CD14-positive monocyte (primary cell): Measurements from ENCODE around the gene CYSTM1. TPM values are rescaled to one million over a fixed set of nuclear protein-coding genes. Genes with fewer than 3 reads are reported as not detected.

Source experiments
- DNase-seq, 3 donors: peaks; one replicate each; pipeline ENCODE4 v3.0.0-alpha.2; 2011 to 2022
- H2AFZ ChIP-seq: 2 replicates; pipeline ENCODE4 v1.6.0; 2012; ENCODE audit warnings: mild to moderate bottlenecking, low read depth, low read length, inconsistent platforms; ENCODE audit not compliant: insufficient read depth, poor library complexity, severe bottlenecking
- H3K27ac ChIP-seq, 2 donors: 1 replicate in 1 of 2; 2 replicates in 1 of 2; pipeline ENCODE4 v1.5.1; 2012 to 2013; ENCODE audit warnings: low read length in 2 of 2, control low read depth in 1 of 2, inconsistent platforms in 1 of 2, low read depth in 1 of 2, mild to moderate bottlenecking in 1 of 2
- H3K27me3 ChIP-seq, 2 donors: one replicate each; pipeline versions ENCODE4 v1.6.0 to v1.6.1; 2011 to 2013; ENCODE audit warnings: low read length in 2 of 2; ENCODE audit not compliant: control insufficient read depth in 2 of 2, insufficient read depth in 2 of 2
- H3K36me3 ChIP-seq, 2 donors: replicated peaks in 1 of 2; 1 replicate in 1 of 2; 2 replicates in 1 of 2; pipeline versions ENCODE4 v1.5.1 to v1.6.1; 2012 to 2013; ENCODE audit warnings: low read length in 2 of 2, control low read depth in 1 of 2, inconsistent platforms in 1 of 2, mild to moderate bottlenecking in 1 of 2; ENCODE audit not compliant: insufficient read depth in 2 of 2, control insufficient read depth in 1 of 2
- H3K4me1 ChIP-seq, 2 donors: 1 replicate in 1 of 2; 2 replicates in 1 of 2; pipeline versions ENCODE4 v1.5.1 to v1.6.1; 2012 to 2013; ENCODE audit warnings: low read length in 2 of 2, control low read depth in 1 of 2, inconsistent platforms in 1 of 2, mild to moderate bottlenecking in 1 of 2, moderate library complexity in 1 of 2; ENCODE audit not compliant: insufficient read depth in 2 of 2, control insufficient read depth in 1 of 2
- H3K4me2 ChIP-seq: replicated peaks from 2 replicates; pipeline ENCODE3; 2012; ENCODE audit warnings: low read length, moderate library complexity, mild to moderate bottlenecking; ENCODE audit not compliant: poor library complexity, severe bottlenecking; ENCODE audit errors: extremely low read depth
- H3K4me3 ChIP-seq, 3 experiments: fragments of 200-600 bp in 1 of 3; sonication (generic) in 1 of 3; replicated peaks in 1 of 3; 1 replicate in 2 of 3; 2 replicates in 1 of 3; pipeline ENCODE4 v1.5.1; 2011 to 2013; ENCODE audit warnings: low read length in 3 of 3, mild to moderate bottlenecking in 3 of 3, control low read depth in 2 of 3, low read depth in 2 of 3, inconsistent platforms in 1 of 3, moderate library complexity in 1 of 3
- H3K79me2 ChIP-seq: 2 replicates; pipeline ENCODE4 v1.6.0; 2012; ENCODE audit warnings: mild to moderate bottlenecking, control low read depth, inconsistent platforms, low read length, moderate library complexity; ENCODE audit not compliant: insufficient read depth
- H3K9ac ChIP-seq: 2 replicates; pipeline ENCODE4 v1.6.0; 2017; ENCODE audit warnings: low read length, mild to moderate bottlenecking; ENCODE audit not compliant: insufficient read depth, poor library complexity, severe bottlenecking
- H3K9me3 ChIP-seq, 2 donors: replicated peaks in 1 of 2; 1 replicate in 1 of 2; 2 replicates in 1 of 2; pipeline versions ENCODE4 v1.5.1 to v1.6.1; 2012 to 2013; ENCODE audit warnings: low read length in 2 of 2, control low read depth in 1 of 2; ENCODE audit not compliant: control insufficient read depth in 1 of 2, insufficient read depth in 1 of 2
- H4K20me1 ChIP-seq: 2 replicates; pipeline ENCODE4 v1.6.0; 2012; ENCODE audit warnings: mild to moderate bottlenecking, low read length, control low read depth, moderate library complexity; ENCODE audit not compliant: insufficient read depth
- H3K27ac Mint-ChIP-seq, 7 donors: one replicate each; pipeline ENCODE4 v1.8.0; 2020; ENCODE audit warnings: mild to moderate bottlenecking in 7 of 7, mixed read lengths in 7 of 7, moderate library complexity in 6 of 7, inconsistent platforms in 2 of 7
- H3K27me3 Mint-ChIP-seq, 3 donors: one replicate each; pipeline ENCODE4 v1.8.0; 2021 to 2022; ENCODE audit warnings: low read depth in 3 of 3, mild to moderate bottlenecking in 3 of 3, mixed read lengths in 3 of 3, moderate library complexity in 3 of 3, inconsistent platforms in 1 of 3
- H3K36me3 Mint-ChIP-seq, 2 donors: one replicate each; pipeline ENCODE4 v1.8.0; 2020; ENCODE audit warnings: mixed read lengths in 2 of 2, inconsistent platforms in 1 of 2, mild to moderate bottlenecking in 1 of 2
- H3K4me1 Mint-ChIP-seq: one replicate; pipeline ENCODE4 v1.8.0; 2020; ENCODE audit warnings: mild to moderate bottlenecking, mixed read lengths
- H3K4me3 Mint-ChIP-seq, 2 donors: one replicate each; pipeline ENCODE4 v1.8.0; 2020; ENCODE audit warnings: mild to moderate bottlenecking in 2 of 2, mixed read lengths in 2 of 2, moderate library complexity in 1 of 2
- H3K9me3 Mint-ChIP-seq, 7 donors: one replicate each; pipeline ENCODE4 v1.8.0; 2020 to 2022; ENCODE audit warnings: mixed read lengths in 7 of 7, mild to moderate bottlenecking in 6 of 7, moderate library complexity in 6 of 7, inconsistent platforms in 2 of 7
- WGBS: methylation state at CpG from one replicate; pipeline ENCODE4 v1.1.5; 2013; ENCODE audit warnings: missing lambda C conversion rate; ENCODE audit not compliant: insufficient coverage; 5-methylcytosine and 5-hydroxymethylcytosine counted together
- intact Hi-C, 2 donors: fragments of 100-400 bp; cut with micrococcal nuclease; formaldehyde crosslinking; loops; one replicate each; pipeline versions ENCODE4 v1.15.0 to v1.15.1; 2023
- polyA plus RNA-seq, 3 donors: library from polyadenylated mRNA; depleted of rRNA in 1 of 3; unstranded in 2 of 3; stranded (reverse) in 1 of 3; fragments of 300-500 nt in 2 of 3; fragments of >200 nt in 1 of 3; fragmentation: Illumina TruSeq in 2 of 3; gene quantifications; 1 replicate in 2 of 3; 2 replicates in 1 of 3; pipeline ENCODE4 v1.2.3, GENCODE V29; 2012 to 2021
- TF ChIP-seq, protein P1 (sequence below): fragments of 200-600 bp; IDR thresholded peaks from one replicate; pipeline ENCODE4 v1.8.0; 2022; ENCODE audit warnings: antibody characterized with exemption, mild to moderate bottlenecking

CYSTM1 gene
- polyA plus RNA-seq, 3 donors, result 14.0 to 40.0 (median 36.7) TPM

DNA sequence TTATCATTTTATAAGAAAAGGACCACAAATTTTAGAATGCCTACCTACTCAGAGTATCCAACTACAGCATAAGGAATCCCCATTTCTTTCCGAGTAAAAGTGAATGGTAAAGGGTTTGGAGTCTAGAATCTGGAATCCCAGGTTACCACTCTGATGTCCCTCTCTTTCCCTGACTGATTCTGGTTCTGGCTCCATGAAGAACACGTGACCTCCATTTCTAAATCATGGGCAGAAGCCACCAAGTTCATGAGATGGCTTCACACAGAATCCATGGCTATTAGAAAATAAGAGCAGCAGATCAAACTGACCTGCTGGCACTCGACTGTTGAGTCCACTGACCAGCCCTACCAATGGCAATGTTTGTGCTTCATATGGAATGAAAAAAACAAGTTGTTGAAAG lies 87.2 kb downstream of the CYSTM1 start:
- H3K4me1 ChIP-seq, result peaks cover 18 to 26% of the 10 kb centered on the region in 2 donors
- H3K27ac Mint-ChIP-seq, result peak overlapping the region; percentile 88 to 96 (median 93)
- H3K27me3 Mint-ChIP-seq, result peaks cover 0 to 3% (median 1%) of the 10 kb centered on the region in 3 donors
- TF ChIP-seq, protein P1, sequence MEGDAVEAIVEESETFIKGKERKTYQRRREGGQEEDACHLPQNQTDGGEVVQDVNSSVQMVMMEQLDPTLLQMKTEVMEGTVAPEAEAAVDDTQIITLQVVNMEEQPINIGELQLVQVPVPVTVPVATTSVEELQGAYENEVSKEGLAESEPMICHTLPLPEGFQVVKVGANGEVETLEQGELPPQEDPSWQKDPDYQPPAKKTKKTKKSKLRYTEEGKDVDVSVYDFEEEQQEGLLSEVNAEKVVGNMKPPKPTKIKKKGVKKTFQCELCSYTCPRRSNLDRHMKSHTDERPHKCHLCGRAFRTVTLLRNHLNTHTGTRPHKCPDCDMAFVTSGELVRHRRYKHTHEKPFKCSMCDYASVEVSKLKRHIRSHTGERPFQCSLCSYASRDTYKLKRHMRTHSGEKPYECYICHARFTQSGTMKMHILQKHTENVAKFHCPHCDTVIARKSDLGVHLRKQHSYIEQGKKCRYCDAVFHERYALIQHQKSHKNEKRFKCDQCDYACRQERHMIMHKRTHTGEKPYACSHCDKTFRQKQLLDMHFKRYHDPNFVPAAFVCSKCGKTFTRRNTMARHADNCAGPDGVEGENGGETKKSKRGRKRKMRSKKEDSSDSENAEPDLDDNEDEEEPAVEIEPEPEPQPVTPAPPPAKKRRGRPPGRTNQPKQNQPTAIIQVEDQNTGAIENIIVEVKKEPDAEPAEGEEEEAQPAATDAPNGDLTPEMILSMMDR, result no peak
- intact Hi-C loops, result loop anchor here (2.0 to 5.0 kb wide), 2 partner anchors 17 to 60 kb away; no protein-coding TSS in a partner anchor
- 83% methylated on average over 1 of the region's 3 CpGs for WGBS
- peaks cover 3 to 37% of the 10 kb centered on the region in 2 donors for H3K36me3 ChIP-seq
- no peak for DNase-seq
- H3K4me3 ChIP-seq, result no peak overlapping the region
- no peaks in the 10 kb centered on the region for H3K9me3 ChIP-seq
- H3K9me3 Mint-ChIP-seq, result no peaks in the 10 kb centered on the region
- peaks cover 53% of the 10 kb centered on the region for H3K79me2 ChIP-seq
- H3K27ac ChIP-seq, result peak overlapping the region in 1 of 2 donors; percentile 62
- H3K4me2 ChIP-seq, result no peak overlapping the region
- no peak overlapping the region for H3K9ac ChIP-seq
- H3K4me1 Mint-ChIP-seq, result peaks cover 47% of the 10 kb centered on the region
- H3K4me3 Mint-ChIP-seq, result no peak overlapping the region
- no peaks in the 10 kb centered on the region for H3K27me3 ChIP-seq
- no peaks in the 10 kb centered on the region for H4K20me1 ChIP-seq
- H2AFZ ChIP-seq, result no peak overlapping the region
- peaks cover 50 to 57% of the 10 kb centered on the region in 2 donors for H3K36me3 Mint-ChIP-seq

DNA sequence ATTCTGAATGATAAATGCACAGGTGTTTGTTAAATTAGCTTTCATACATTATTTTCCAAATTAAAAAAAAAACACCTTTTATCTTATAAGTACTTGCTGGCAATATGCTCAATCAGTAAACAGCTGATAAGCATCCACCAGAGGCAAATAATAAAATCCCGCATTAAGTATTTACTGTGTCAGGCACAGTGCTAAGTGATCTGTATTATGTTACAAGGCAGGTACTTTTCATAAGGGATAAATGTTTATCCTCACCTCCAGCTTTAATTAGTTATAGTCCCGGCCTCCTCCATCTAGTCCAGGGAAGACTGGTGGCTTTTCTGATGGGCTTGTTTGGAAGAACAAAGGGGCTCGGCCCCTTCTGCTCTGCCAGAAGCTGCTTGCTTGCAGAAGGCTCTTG lies 87.9 kb downstream of the CYSTM1 start:
- intact Hi-C loops, result loop anchor here (2.0 to 5.0 kb wide), 2 partner anchors 18 to 59 kb away; no protein-coding TSS in a partner anchor
- H3K9me3 Mint-ChIP-seq, result no peaks in the 10 kb centered on the region
- H3K27me3 Mint-ChIP-seq, result peaks cover 0 to 3% (median 0%) of the 10 kb centered on the region in 3 donors
- no peaks in the 10 kb centered on the region for H3K9me3 ChIP-seq
- no peak overlapping the region for H3K9ac ChIP-seq
- TF ChIP-seq, protein P1, result no peak
- WGBS, result no CpG with 5 or more reads among the region's 3 CpGs
- H3K36me3 ChIP-seq, result peaks cover 3 to 33% of the 10 kb centered on the region in 2 donors
- no peak overlapping the region for H2AFZ ChIP-seq
- peaks cover 50% of the 10 kb centered on the region for H3K79me2 ChIP-seq
- H3K4me1 Mint-ChIP-seq, result peaks cover 53% of the 10 kb centered on the region
- peak overlapping the region in 1 of 2 donors; percentile 62 for H3K27ac ChIP-seq
- H4K20me1 ChIP-seq, result no peaks in the 10 kb centered on the region
- peak overlapping the region in 6 of 7 donors; percentile 46 to 96 (median 92) for H3K27ac Mint-ChIP-seq
- no peak overlapping the region for H3K4me3 Mint-ChIP-seq
- peaks cover 24 to 32% of the 10 kb centered on the region in 2 donors for H3K4me1 ChIP-seq
- no peak for DNase-seq
- H3K27me3 ChIP-seq, result no peaks in the 10 kb centered on the region
- no peak overlapping the region for H3K4me3 ChIP-seq
- H3K36me3 Mint-ChIP-seq, result peaks cover 47 to 51% of the 10 kb centered on the region in 2 donors
- no peak overlapping the region for H3K4me2 ChIP-seq
